NB4 (cell line): ENCODE measurements around the gene YKT6.

Experiments used
- POLR2A ChIP-seq: IDR thresholded peaks from 2 replicates; pipeline ENCODE4 v1.6.1; 2011; ENCODE audit warnings: mild to moderate bottlenecking; ENCODE audit not compliant: insufficient read length; ENCODE audit errors: extremely low read depth
- TF ChIP-seq, protein P1 (sequence below): IDR thresholded peaks from one replicate; pipeline ENCODE4 v1.5.1; 2012; ENCODE audit warnings: low read depth, low read length
- TF ChIP-seq, protein P2 (sequence below): IDR thresholded peaks from 2 replicates; pipeline ENCODE4 v1.6.1; 2011; ENCODE audit warnings: low read depth, low read length

DNA sequence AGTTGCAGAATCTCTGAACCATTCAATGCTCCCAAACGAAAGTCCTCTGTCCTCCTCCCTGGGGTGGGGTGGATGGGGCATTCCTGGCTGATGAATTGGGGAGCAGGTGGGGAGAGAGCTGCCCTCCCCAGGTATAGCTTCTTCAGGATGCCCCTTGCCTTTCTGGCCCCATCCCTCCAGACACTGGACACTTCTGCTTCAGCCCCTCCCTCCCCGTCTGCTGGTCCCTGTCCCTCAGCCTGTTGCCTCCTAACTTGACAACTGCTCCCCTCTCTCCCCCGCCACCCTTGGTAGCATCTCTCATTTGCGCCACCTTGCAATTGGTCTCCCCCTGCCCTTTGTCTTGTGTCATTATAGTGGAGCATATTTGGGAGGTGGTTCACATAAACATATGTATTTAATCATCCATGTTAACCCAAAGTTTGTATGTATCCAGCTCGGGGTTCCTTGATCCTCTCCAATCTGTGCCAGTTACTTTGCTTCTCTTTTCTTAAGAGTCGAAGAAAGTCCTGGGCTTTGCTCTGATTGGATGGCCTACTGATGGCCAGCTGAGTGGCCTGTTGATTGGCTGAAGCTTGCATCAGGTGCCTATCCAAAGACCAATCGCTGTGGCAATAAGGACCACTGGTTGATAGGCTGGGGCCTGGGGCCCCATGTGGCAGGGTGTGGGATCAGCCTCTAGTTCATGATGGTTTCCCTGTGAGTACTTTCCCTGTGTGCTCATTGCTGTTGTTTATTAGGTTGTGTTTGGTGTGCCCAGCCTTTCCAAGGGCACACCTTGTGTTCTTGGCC, 7.6 kb upstream of the YKT6 start:
- TF ChIP-seq, protein P1, sequence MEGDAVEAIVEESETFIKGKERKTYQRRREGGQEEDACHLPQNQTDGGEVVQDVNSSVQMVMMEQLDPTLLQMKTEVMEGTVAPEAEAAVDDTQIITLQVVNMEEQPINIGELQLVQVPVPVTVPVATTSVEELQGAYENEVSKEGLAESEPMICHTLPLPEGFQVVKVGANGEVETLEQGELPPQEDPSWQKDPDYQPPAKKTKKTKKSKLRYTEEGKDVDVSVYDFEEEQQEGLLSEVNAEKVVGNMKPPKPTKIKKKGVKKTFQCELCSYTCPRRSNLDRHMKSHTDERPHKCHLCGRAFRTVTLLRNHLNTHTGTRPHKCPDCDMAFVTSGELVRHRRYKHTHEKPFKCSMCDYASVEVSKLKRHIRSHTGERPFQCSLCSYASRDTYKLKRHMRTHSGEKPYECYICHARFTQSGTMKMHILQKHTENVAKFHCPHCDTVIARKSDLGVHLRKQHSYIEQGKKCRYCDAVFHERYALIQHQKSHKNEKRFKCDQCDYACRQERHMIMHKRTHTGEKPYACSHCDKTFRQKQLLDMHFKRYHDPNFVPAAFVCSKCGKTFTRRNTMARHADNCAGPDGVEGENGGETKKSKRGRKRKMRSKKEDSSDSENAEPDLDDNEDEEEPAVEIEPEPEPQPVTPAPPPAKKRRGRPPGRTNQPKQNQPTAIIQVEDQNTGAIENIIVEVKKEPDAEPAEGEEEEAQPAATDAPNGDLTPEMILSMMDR: no peak
- TF ChIP-seq POLR2A: no peak
- TF ChIP-seq, protein P2, sequence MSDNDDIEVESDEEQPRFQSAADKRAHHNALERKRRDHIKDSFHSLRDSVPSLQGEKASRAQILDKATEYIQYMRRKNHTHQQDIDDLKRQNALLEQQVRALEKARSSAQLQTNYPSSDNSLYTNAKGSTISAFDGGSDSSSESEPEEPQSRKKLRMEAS: no peak
